Endodermal cell (in vitro differentiated cells): ENCODE measurements around the gene C1orf21. TPM values are rescaled to one million over a fixed set of nuclear protein-coding genes. Genes with fewer than 3 reads are reported as not detected.

ENCODE experiments used
- DNase-seq: peaks from one replicate; pipeline ENCODE4 v3.0.0-alpha.2; 2017
- H3K27ac ChIP-seq: 2 replicates; pipeline ENCODE4 v1.5.1; 2013; ENCODE audit warnings: mild to moderate bottlenecking, low read depth, low read length, moderate library complexity
- H3K27me3 ChIP-seq: 2 replicates; pipeline ENCODE4 v1.6.1; 2013; ENCODE audit warnings: mild to moderate bottlenecking, low read length, moderate library complexity; ENCODE audit not compliant: insufficient read depth, control insufficient read depth, poor library complexity, severe bottlenecking
- H3K36me3 ChIP-seq: 2 replicates; pipeline ENCODE4 v1.7.0; 2013; ENCODE audit warnings: mild to moderate bottlenecking, low read length, moderate library complexity; ENCODE audit not compliant: control insufficient read depth, insufficient read depth
- H3K4me1 ChIP-seq: one replicate; pipeline ENCODE4 v1.7.0; 2013; ENCODE audit warnings: low read length; ENCODE audit not compliant: control insufficient read depth, insufficient read depth
- H3K4me3 ChIP-seq: 2 replicates; pipeline ENCODE4 v1.5.1; 2013; ENCODE audit warnings: mild to moderate bottlenecking, low read length, moderate library complexity
- H3K9ac ChIP-seq: 2 replicates; pipeline ENCODE4 v1.6.1; 2013; ENCODE audit warnings: mild to moderate bottlenecking, low read length, moderate library complexity; ENCODE audit not compliant: poor library complexity, severe bottlenecking; ENCODE audit errors: extremely low read depth
- H3K9me3 ChIP-seq: 2 replicates; pipeline ENCODE4 v1.6.1; 2013; ENCODE audit warnings: mild to moderate bottlenecking, low read length, moderate library complexity; ENCODE audit not compliant: control insufficient read depth
- H3K27ac Mint-ChIP-seq: 2 replicates; pipeline ENCODE4 v1.8.0; 2020; ENCODE audit warnings: mixed read lengths
- H3K27me3 Mint-ChIP-seq: 2 replicates; pipeline ENCODE4 v1.8.0; 2021; ENCODE audit warnings: mild to moderate bottlenecking, mixed read lengths; ENCODE audit not compliant: insufficient read depth
- H3K36me3 Mint-ChIP-seq: 2 replicates; pipeline ENCODE4 v1.8.0; 2020; ENCODE audit warnings: low read depth, mixed read lengths
- H3K4me1 Mint-ChIP-seq: 2 replicates; pipeline ENCODE4 v1.8.0; 2020; ENCODE audit warnings: mixed read lengths
- H3K4me3 Mint-ChIP-seq: 2 replicates; pipeline ENCODE4 v1.8.0; 2020; ENCODE audit warnings: mild to moderate bottlenecking, moderate library complexity, mixed read lengths
- H3K9me3 Mint-ChIP-seq: 2 replicates; pipeline ENCODE4 v1.8.0; 2020; ENCODE audit warnings: mild to moderate bottlenecking, mixed read lengths
- CTCF ChIP-seq: fragments of 200-600 bp; sonication (generic); conservative IDR thresholded peaks from 2 replicates; pipeline ENCODE4 v1.5.0; 2021; ENCODE audit warnings: antibody characterized with exemption, mild to moderate bottlenecking
- WGBS, 2 experiments: methylation state at CpG; one replicate each; pipeline versions ENCODE4 v1.1.5 to v1.1.7; 2013; ENCODE audit warnings: missing lambda C conversion rate in 2 of 2, mixed read lengths in 1 of 2; ENCODE audit not compliant: insufficient coverage in 1 of 2, insufficient read length in 1 of 2; 5-methylcytosine and 5-hydroxymethylcytosine counted together
- total RNA-seq, 2 donors: library from RNA; stranded (reverse); fragmentation: NEBNext Ultra II Directional in 1 of 2; extraction: Animal tissue kit (Norgen Biotek cat#: 25700) in 1 of 2; gene quantifications; 2 replicates in 1 of 2; 3 replicates in 1 of 2; pipeline ENCODE4 v1.2.1, GENCODE V29; 2021

The C1orf21 gene
- total RNA-seq, 2 donors from 2014 or later = 9.1 to 10.2 TPM

GRCh38 chr1:184499616-184500015 is 112.8 kb downstream of the C1orf21 start:
- DNase-seq = no peak
- TF ChIP-seq CTCF = no peak
- H3K27ac Mint-ChIP-seq = no peak overlapping the region
- peaks cover 18% of the 10 kb centered on the region for H3K4me1 Mint-ChIP-seq
- no peaks in the 10 kb centered on the region for H3K36me3 Mint-ChIP-seq
- H3K4me3 ChIP-seq = no peak overlapping the region
- H3K36me3 ChIP-seq = no peaks in the 10 kb centered on the region
- H3K9me3 ChIP-seq = peaks cover 4% of the 10 kb centered on the region
- H3K4me1 ChIP-seq = peaks cover 19% of the 10 kb centered on the region
- no peak overlapping the region for H3K4me3 Mint-ChIP-seq
- H3K27me3 Mint-ChIP-seq = no peaks in the 10 kb centered on the region
- no peak overlapping the region for H3K9ac ChIP-seq
- no peaks in the 10 kb centered on the region for H3K9me3 Mint-ChIP-seq
- no peak overlapping the region for H3K27ac ChIP-seq
- 50 to 65% methylated on average over 1 of the region's 1 CpG for WGBS, 2 experiments
- H3K27me3 ChIP-seq = peaks cover 7% of the 10 kb centered on the region

GRCh38 chr1:184502161-184502560 is 115.3 kb downstream of the C1orf21 start:
- Histone ChIP-seq H3K9ac (no peak overlapping the region), H3K27ac (no peak overlapping the region), H3K36me3 (no peaks in the 10 kb centered on the region), H3K27me3 (peaks cover 7% of the 10 kb centered on the region), H3K4me1 (peaks cover 23% of the 10 kb centered on the region), H3K4me3 (no peak overlapping the region), H3K9me3 (peaks cover 4% of the 10 kb centered on the region)
- Mint-ChIP-seq H3K27me3 (no peaks in the 10 kb centered on the region), H3K27ac (no peak overlapping the region), H3K36me3 (no peaks in the 10 kb centered on the region), H3K4me3 (no peak overlapping the region), H3K9me3 (no peaks in the 10 kb centered on the region), H3K4me1 (peaks cover 21% of the 10 kb centered on the region)
- 95 to 96% methylated on average over 4 to 5 of the region's 6 CpGs for WGBS, 2 experiments
- DNase-seq = no peak
- no peak for TF ChIP-seq CTCF

GRCh38 chr1:184503221-184503749 is 116.5 kb downstream of the C1orf21 start:
- Histone ChIP-seq H3K4me1 (peaks cover 23% of the 10 kb centered on the region), H3K9me3 (peaks cover 4% of the 10 kb centered on the region), H3K27me3 (peaks cover 7% of the 10 kb centered on the region), H3K36me3 (no peaks in the 10 kb centered on the region), H3K27ac (no peak overlapping the region), H3K9ac (no peak overlapping the region), H3K4me3 (no peak overlapping the region)
- no peak overlapping the region for H3K27ac Mint-ChIP-seq
- 91 to 95% methylated on average over 5 to 6 of the region's 6 CpGs for WGBS, 2 experiments
- DNase-seq = no peak
- peaks cover 30% of the 10 kb centered on the region for H3K4me1 Mint-ChIP-seq
- no peaks in the 10 kb centered on the region for H3K27me3 Mint-ChIP-seq
- H3K4me3 Mint-ChIP-seq = no peak overlapping the region
- no peak for TF ChIP-seq CTCF
- no peaks in the 10 kb centered on the region for H3K9me3 Mint-ChIP-seq
- no peaks in the 10 kb centered on the region for H3K36me3 Mint-ChIP-seq
